ENCODE results near the gene FLVCR2.

DNA sequence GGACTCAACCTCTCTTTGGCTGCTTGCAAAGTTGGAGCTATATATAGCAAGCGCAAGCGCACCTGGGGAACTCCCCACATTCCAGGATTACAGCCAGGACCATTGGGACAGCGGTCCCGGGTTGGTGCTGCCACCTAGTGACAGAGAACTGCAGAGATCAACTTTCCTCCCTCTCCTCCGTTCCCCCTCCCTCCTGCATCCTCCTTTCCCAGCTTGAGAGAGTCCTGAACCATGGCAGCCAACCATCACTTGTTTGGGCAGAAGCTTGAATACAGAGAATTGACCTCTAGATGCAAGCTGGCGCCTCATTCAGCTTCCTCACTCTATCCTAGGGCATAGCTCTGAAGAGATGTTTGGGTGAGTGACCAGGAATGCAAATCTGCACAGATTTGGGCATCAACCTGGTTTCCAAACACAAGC, 17.4 kb upstream of the FLVCR2 start:
- TF ChIP-seq, protein P1, sequence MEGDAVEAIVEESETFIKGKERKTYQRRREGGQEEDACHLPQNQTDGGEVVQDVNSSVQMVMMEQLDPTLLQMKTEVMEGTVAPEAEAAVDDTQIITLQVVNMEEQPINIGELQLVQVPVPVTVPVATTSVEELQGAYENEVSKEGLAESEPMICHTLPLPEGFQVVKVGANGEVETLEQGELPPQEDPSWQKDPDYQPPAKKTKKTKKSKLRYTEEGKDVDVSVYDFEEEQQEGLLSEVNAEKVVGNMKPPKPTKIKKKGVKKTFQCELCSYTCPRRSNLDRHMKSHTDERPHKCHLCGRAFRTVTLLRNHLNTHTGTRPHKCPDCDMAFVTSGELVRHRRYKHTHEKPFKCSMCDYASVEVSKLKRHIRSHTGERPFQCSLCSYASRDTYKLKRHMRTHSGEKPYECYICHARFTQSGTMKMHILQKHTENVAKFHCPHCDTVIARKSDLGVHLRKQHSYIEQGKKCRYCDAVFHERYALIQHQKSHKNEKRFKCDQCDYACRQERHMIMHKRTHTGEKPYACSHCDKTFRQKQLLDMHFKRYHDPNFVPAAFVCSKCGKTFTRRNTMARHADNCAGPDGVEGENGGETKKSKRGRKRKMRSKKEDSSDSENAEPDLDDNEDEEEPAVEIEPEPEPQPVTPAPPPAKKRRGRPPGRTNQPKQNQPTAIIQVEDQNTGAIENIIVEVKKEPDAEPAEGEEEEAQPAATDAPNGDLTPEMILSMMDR (IDR thresholded peaks at IDR 0.05): peak; percentile 56 to 64 (median 58)
- peak in 1 of 2 donors; percentile 38 for TF ChIP-seq POLR2AphosphoS5 (IDR thresholded peaks at IDR 0.05; ENCODE audit: insufficient read depth in 1 of 2, low read depth in 1 of 2)

Data from vagina (tissue), 2 donors.